SU-DHL-6 (cell line): ENCODE data around the gene CXCR1.

ENCODE experiments used
- H2AFZ ChIP-seq: fragments of 200-600 bp; sonication (generic); 2 replicates; pipeline ENCODE4 v1.6.1; 2014; ENCODE audit warnings: low read depth, mild to moderate bottlenecking, moderate library complexity, mixed read lengths, antibody characterized with exemption, low read length; ENCODE audit not compliant: severe bottlenecking
- H3F3A ChIP-seq: fragments of 200-600 bp; shearing (Covaris generic); 2 replicates; pipeline ENCODE4 v1.6.0; 2016; ENCODE audit warnings: antibody characterized with exemption, mild to moderate bottlenecking; ENCODE audit not compliant: insufficient read depth
- H3K27ac ChIP-seq: fragments of 200-600 bp; sonication (generic); 2 replicates; pipeline ENCODE4 v1.5.1; 2016; ENCODE audit warnings: low read depth, mild to moderate bottlenecking, low read length, moderate library complexity, mixed read lengths
- H3K27me3 ChIP-seq: fragments of 200-600 bp; sonication (generic), shearing (Covaris generic); 2 replicates; pipeline ENCODE4 v1.6.0; 2014; ENCODE audit warnings: mild to moderate bottlenecking, low read length
- H3K36me3 ChIP-seq: fragments of 200-600 bp; sonication (generic); 2 replicates; pipeline ENCODE4 v1.6.1; 2014; ENCODE audit warnings: mild to moderate bottlenecking, low read length, mixed read lengths
- H3K4me2 ChIP-seq: fragments of 300-600, 200-600 bp; shearing (Covaris generic), sonication (generic); 2 replicates; pipeline ENCODE4 v1.6.0; 2014; ENCODE audit warnings: low read length, low read depth, mild to moderate bottlenecking; ENCODE audit not compliant: poor library complexity, severe bottlenecking
- H3K4me3 ChIP-seq: fragments of 200-600 bp; sonication (generic); 2 replicates; pipeline ENCODE4 v1.5.1; 2014; ENCODE audit warnings: antibody characterized with exemption, low read length, mild to moderate bottlenecking, mixed read lengths; ENCODE audit not compliant: insufficient read depth, poor library complexity, severe bottlenecking
- H3K79me2 ChIP-seq: fragments of 200-600 bp; sonication (generic); 2 replicates; pipeline ENCODE4 v1.6.1; 2014; ENCODE audit warnings: mild to moderate bottlenecking, low read length, moderate library complexity; ENCODE audit not compliant: insufficient read depth
- H3K9ac ChIP-seq: fragments of 200-600 bp; sonication (generic); 2 replicates; pipeline ENCODE4 v1.7.0; 2014; ENCODE audit warnings: mild to moderate bottlenecking, low read length
- H3K9me2 ChIP-seq: fragments of 200-600 bp; sonication (generic); replicated peaks from 2 replicates; pipeline ENCODE4 v1.6.1; 2014; ENCODE audit warnings: low read length; ENCODE audit not compliant: insufficient read depth
- H3K9me3 ChIP-seq: fragments of 200-600 bp; sonication (generic); 2 replicates; pipeline ENCODE4 v1.6.1; 2014; ENCODE audit warnings: low read length, mixed read lengths; ENCODE audit not compliant: insufficient read depth
- H4K20me1 ChIP-seq: fragments of 200-600 bp; sonication (generic); 2 replicates; pipeline ENCODE4 v1.6.1; 2014; ENCODE audit warnings: low read depth, mild to moderate bottlenecking, antibody characterized with exemption, low read length, moderate library complexity, mixed read lengths
- EZH2phosphoT487 ChIP-seq: fragments of 200-600 bp; sonication (generic), shearing (Covaris generic); conservative IDR thresholded peaks from 2 replicates; pipeline ENCODE4 v1.6.1; 2018; ENCODE audit warnings: mild to moderate bottlenecking, antibody characterized with exemption, low read length, moderate library complexity, mixed read lengths
- TF ChIP-seq, protein P1 (sequence below): fragments of 200-600 bp; sonication (generic); IDR thresholded peaks from one replicate; pipeline ENCODE4 v1.5.1; 2017; ENCODE audit warnings: antibody characterized with exemption, mild to moderate bottlenecking, low read length, moderate library complexity; ENCODE audit not compliant: insufficient read depth, poor library complexity, severe bottlenecking

Gene CXCR1

DNA sequence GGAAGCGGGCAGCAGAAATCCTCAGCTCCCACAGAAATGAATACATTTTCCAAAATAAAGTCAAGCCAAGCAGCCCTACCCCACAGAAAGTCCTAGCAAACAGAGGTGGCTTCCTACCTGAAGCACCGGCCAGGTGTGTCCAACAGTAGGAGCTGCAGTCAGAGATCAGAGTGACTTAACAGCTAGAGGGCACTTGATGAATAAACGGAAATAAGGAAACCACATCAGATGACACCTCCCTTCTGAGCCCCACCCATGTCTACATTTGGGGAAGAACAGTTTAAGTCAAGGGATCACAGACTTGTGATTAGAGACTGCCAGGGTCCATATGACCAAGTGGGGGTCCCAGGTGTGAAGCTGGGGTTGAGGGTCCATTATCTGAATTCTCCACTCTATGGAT is at the start of gene CXCR1:
Gene CXCR1, minus strand, starts transcription at position 172 of the 400 bp plus-strand sequence. CDS start 1,751 bp downstream, outside the sequence.
- Histone ChIP-seq H3K79me2 (no peaks in the 10 kb centered on the region), H3K4me2 (no peak within 1 kb of the TSS), H3K9me3 (no peaks in the 10 kb centered on the region), H3K27ac (no peak within 1 kb of the TSS), H2AFZ (no peak within 1 kb of the TSS), H4K20me1 (no peaks in the 10 kb centered on the region), H3K36me3 (no peaks in the 10 kb centered on the region), H3K27me3 (no peaks in the 10 kb centered on the region), H3F3A (no peaks in the 10 kb centered on the region), H3K4me3 (no peak within 1 kb of the TSS), H3K9ac (no peak within 1 kb of the TSS), H3K9me2 (no peaks in the 10 kb centered on the region)
- TF ChIP-seq, protein P1, sequence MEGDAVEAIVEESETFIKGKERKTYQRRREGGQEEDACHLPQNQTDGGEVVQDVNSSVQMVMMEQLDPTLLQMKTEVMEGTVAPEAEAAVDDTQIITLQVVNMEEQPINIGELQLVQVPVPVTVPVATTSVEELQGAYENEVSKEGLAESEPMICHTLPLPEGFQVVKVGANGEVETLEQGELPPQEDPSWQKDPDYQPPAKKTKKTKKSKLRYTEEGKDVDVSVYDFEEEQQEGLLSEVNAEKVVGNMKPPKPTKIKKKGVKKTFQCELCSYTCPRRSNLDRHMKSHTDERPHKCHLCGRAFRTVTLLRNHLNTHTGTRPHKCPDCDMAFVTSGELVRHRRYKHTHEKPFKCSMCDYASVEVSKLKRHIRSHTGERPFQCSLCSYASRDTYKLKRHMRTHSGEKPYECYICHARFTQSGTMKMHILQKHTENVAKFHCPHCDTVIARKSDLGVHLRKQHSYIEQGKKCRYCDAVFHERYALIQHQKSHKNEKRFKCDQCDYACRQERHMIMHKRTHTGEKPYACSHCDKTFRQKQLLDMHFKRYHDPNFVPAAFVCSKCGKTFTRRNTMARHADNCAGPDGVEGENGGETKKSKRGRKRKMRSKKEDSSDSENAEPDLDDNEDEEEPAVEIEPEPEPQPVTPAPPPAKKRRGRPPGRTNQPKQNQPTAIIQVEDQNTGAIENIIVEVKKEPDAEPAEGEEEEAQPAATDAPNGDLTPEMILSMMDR, result no peak
- no peak for TF ChIP-seq EZH2phosphoT487

GRCh38 chr2:218216336-218216673 is 49.5 kb upstream of the CXCR1 start:
- peak overlapping the region; percentile 99 for H3K9ac ChIP-seq
- H3K79me2 ChIP-seq, result peaks cover 42% of the 10 kb centered on the region
- H2AFZ ChIP-seq, result peak overlapping the region; percentile 95
- H3K27me3 ChIP-seq, result no peaks in the 10 kb centered on the region
- TF ChIP-seq, protein P1, result no peak
- no peak for TF ChIP-seq EZH2phosphoT487
- H3K27ac ChIP-seq, result peak overlapping the region; percentile 45
- H3K9me2 ChIP-seq, result no peaks in the 10 kb centered on the region
- H3K9me3 ChIP-seq, result no peaks in the 10 kb centered on the region
- peak overlapping the region; percentile 97 for H3K4me2 ChIP-seq
- H3K36me3 ChIP-seq, result 0 out of 2 replicates have a peak, but pooled peaks cover 11% of the 10 kb centered on the region
- peaks cover 14% of the 10 kb centered on the region for H4K20me1 ChIP-seq
- peak overlapping the region; percentile 90 for H3K4me3 ChIP-seq
- H3F3A ChIP-seq, result peaks cover 20% of the 10 kb centered on the region

- H4K20me1 ChIP-seq, result no peaks in the 10 kb centered on the region
- H2AFZ ChIP-seq, result no peak overlapping the region
- no peak overlapping the region for H3K4me3 ChIP-seq
- no peaks in the 10 kb centered on the region for H3K9me2 ChIP-seq
- H3K27me3 ChIP-seq, result no peaks in the 10 kb centered on the region
- no peaks in the 10 kb centered on the region for H3K9me3 ChIP-seq
- TF ChIP-seq, protein P1, result no peak
- no peak for TF ChIP-seq EZH2phosphoT487
- H3K4me2 ChIP-seq, result no peak overlapping the region
- H3F3A ChIP-seq, result peaks cover 19% of the 10 kb centered on the region
- no peak overlapping the region for H3K27ac ChIP-seq
- peaks cover 20% of the 10 kb centered on the region for H3K79me2 ChIP-seq
- H3K36me3 ChIP-seq, result no peaks in the 10 kb centered on the region
- H3K9ac ChIP-seq, result no peak overlapping the region
These were observed 47.4 kb upstream of the CXCR1 start for GRCh38 chr2:218214116-218214515.

DNA sequence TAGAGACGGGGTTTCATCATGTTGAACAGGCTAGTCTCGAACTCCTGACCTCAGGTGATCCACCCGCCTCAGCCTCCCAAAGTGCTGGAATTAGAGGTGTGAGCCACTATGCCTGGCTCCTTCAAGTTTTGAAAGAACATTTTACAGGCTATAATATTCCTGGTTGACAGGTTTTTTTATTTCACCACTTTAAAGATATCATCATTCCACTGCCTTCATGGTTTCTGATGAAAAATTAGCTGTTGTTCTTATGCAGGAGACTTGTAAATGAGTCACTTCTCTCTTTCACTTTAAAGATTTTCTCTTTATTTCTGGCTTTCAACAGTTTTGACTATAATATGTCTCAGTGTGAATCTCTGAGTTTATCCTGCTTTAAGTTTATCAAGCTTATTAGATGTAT is 42.3 kb upstream of the CXCR1 start:
- Histone ChIP-seq H3F3A (no peaks in the 10 kb centered on the region), H3K4me3 (no peak overlapping the region)
- TF ChIP-seq, protein P1, result no peak
- no peak for TF ChIP-seq EZH2phosphoT487

More for the DNA sequence above, 42.3 kb upstream of the CXCR1 start:
- Histone ChIP-seq H3K27ac (no peak overlapping the region), H2AFZ (no peak overlapping the region), H3K27me3 (no peaks in the 10 kb centered on the region), H3K9me3 (no peaks in the 10 kb centered on the region), H4K20me1 (no peaks in the 10 kb centered on the region), H3K9me2 (no peaks in the 10 kb centered on the region), H3K9ac (no peak overlapping the region), H3K36me3 (no peaks in the 10 kb centered on the region), H3K79me2 (no peaks in the 10 kb centered on the region), H3K4me2 (no peak overlapping the region)
